Upper lobe of left lung (tissue), 6 donors: ENCODE measurements around the gene UNC79. TPM values are rescaled to one million over a fixed set of nuclear protein-coding genes. Genes with fewer than 3 reads are reported as not detected.

ENCODE experiments used
- ATAC-seq, 2 donors: fragments of 200-7000 bp; cut with Tn5 transposase; one replicate each; pipeline ENCODE4 v1.9.1; 2022; ENCODE audit warnings: mild to moderate bottlenecking in 2 of 2, moderate library complexity in 2 of 2; ENCODE audit not compliant: low FRiP score in 2 of 2
- DNase-seq, 2 donors: peaks; one replicate each; pipeline ENCODE4 v3.0.0-alpha.2; 2019 to 2020
- H3K27ac ChIP-seq, 4 donors: fragments of 200-600 bp; sonication (generic); one replicate each; pipeline ENCODE4 v1.5.1; 2016 to 2019
- H3K27me3 ChIP-seq, 4 donors: fragments of 200-600 bp; sonication (generic); one replicate each; pipeline ENCODE4 v1.5.1; 2017 to 2019
- H3K36me3 ChIP-seq, 4 donors: fragments of 200-600 bp; sonication (generic); one replicate each; pipeline ENCODE4 v1.5.1; 2016 to 2019
- H3K4me1 ChIP-seq, 4 donors: fragments of 200-600 bp; sonication (generic); one replicate each; pipeline ENCODE4 v1.5.1; 2018 to 2019
- H3K4me3 ChIP-seq, 4 donors: fragments of 200-600 bp; sonication (generic); one replicate each; pipeline ENCODE4 v1.5.1; 2017 to 2019; ENCODE audit warnings: mild to moderate bottlenecking in 2 of 4, moderate library complexity in 1 of 4
- H3K9me3 ChIP-seq, 4 donors: fragments of 200-600 bp; sonication (generic); one replicate each; pipeline ENCODE4 v1.5.1; 2018 to 2019
- CTCF ChIP-seq, 6 experiments: fragments of 450-650 bp in 4 of 6; fragments of 200-600 bp in 2 of 6; sonication (generic) in 2 of 6; IDR thresholded peaks; one replicate each; pipeline ENCODE4 v1.5.1; 2016 to 2019; ENCODE audit warnings: antibody characterized with exemption in 6 of 6
- EP300 ChIP-seq, 4 donors: sonication (generic); formaldehyde crosslinking; IDR thresholded peaks; one replicate each; pipeline ENCODE4 v1.5.1; 2017; ENCODE audit warnings: antibody characterized with exemption in 4 of 4, control low read depth in 2 of 4
- POLR2A ChIP-seq, 4 donors: fragments of 450-650 bp; IDR thresholded peaks; one replicate each; pipeline ENCODE4 v1.5.1; 2016 to 2017; ENCODE audit warnings: antibody characterized with exemption in 4 of 4, mild to moderate bottlenecking in 2 of 4
- POLR2AphosphoS5 ChIP-seq, 2 donors: sonication (generic); formaldehyde crosslinking; IDR thresholded peaks; one replicate each; pipeline ENCODE4 v1.5.1; 2017; ENCODE audit warnings: antibody characterized with exemption in 2 of 2
- WGBS, 2 donors: methylation state at CpG; one replicate each; pipeline ENCODE4 v1.1.5; 2017 to 2018; 5-methylcytosine and 5-hydroxymethylcytosine counted together
- total RNA-seq, 6 donors: library from RNA; depleted of rRNA in 4 of 6; stranded (reverse); fragments of >200 nt in 4 of 6; gene quantifications; one replicate each; pipeline versions ENCODE4 v1.1.0 to v1.2.1, GENCODE V29; 2016 to 2021
- donor health status: DM: no; HTN: no; CAD: no; lungs with moderate emphysema.
- donor health status: DM: no; HTN: yes; CAD: no; lungs with severe emphysema.

The UNC79 gene
- total RNA-seq, 6 donors from 2014 or later, result 0.09 to 1.0 (median 0.14) TPM

DNA sequence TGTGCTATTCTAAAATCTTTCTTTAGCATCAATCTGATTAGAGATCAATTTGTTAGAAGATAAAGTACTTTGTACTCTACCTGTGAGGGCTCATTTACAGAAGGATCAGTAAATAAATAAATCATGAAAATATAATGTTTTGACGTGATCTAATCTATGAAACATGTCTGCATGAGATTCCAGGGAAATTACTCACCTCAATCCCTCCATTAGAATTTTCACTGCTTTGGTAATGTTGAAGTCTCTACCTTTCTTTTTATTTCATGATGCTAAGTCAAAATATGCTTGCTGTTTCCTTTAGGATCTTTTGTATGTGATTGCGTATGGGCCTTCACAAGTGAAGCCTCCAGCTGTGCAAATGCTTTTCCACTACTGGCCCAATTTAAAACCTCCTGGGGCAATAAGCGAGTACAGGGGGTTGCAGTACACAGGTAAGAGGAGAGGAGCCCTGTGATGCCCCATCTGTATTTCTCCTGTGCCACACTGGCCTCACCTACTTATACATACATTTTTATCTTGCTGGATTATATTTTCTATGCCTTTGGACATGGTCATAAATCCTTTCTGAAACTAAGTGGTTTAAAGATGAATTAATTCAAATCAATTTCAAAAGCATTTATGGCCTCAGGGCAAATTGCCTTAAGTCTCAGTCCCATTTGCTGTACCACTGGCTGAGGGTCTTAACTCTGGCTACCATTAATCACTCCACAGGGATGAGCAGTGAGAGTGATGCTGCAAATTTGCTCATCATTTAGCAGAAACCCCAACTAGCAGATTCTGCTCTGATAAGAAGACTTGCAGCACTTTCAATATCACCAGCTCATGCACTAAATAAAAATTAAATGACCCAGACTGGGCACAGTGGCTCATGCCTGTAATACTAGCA, 66.4 kb downstream of the UNC79 start:
- WGBS, 2 donors, result 84 to 93% methylated on average over 3 of the region's 3 CpGs
- no peaks in the 10 kb centered on the region for H3K9me3 ChIP-seq

GRCh38 chr14:93510056-93510455, 79.3 kb downstream of the UNC79 start:
- Histone ChIP-seq H3K4me1 (no peaks in the 10 kb centered on the region), H3K9me3 (no peaks in the 10 kb centered on the region), H3K4me3 (no peak overlapping the region), H3K27ac (no peak overlapping the region), H3K27me3 (no peaks in the 10 kb centered on the region), H3K36me3 (no peaks in the 10 kb centered on the region)
- ATAC-seq (no peak), DNase-seq (no peak)
- 50 to 64% methylated on average over 1 of the region's 1 CpG for WGBS, 2 donors
- TF ChIP-seq CTCF (IDR thresholded peaks at IDR 0.05) (no peak), POLR2AphosphoS5 (IDR thresholded peaks at IDR 0.05) (no peak), EP300 (IDR thresholded peaks at IDR 0.05) (no peak), POLR2A (IDR thresholded peaks at IDR 0.05) (no peak)

More for the DNA sequence above, 66.4 kb downstream of the UNC79 start:
- H3K36me3 ChIP-seq, result no peaks in the 10 kb centered on the region
- H3K4me3 ChIP-seq, result no peak overlapping the region
- no peak for TF ChIP-seq CTCF (IDR thresholded peaks at IDR 0.05)
- no peak for TF ChIP-seq POLR2A (IDR thresholded peaks at IDR 0.05)
- no peak for TF ChIP-seq EP300 (IDR thresholded peaks at IDR 0.05)
- TF ChIP-seq POLR2AphosphoS5 (IDR thresholded peaks at IDR 0.05), result no peak
- ATAC-seq (no peak), DNase-seq (no peak)
- no peak overlapping the region for H3K27ac ChIP-seq
- H3K4me1 ChIP-seq, result no peaks in the 10 kb centered on the region
- no peaks in the 10 kb centered on the region for H3K27me3 ChIP-seq

DNA sequence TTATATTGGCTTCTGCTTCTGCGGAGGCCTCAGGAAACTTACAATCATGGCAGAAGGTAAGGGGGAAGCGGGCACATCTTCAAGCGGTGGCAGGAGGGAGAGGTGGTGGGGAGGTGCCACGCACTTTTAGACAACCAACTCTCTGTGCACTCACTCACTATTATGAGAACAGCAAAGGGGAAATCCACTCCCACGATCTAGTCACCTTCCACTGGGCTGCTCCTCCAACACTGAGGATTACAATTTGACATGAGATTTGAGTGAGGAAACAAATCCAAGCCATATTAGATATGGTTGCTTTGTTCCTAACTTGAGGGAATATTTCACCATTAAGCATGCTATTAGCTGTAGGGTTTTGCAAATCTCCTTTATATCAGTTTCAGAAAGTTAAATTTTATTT, 80.3 kb downstream of the UNC79 start:
- DNase-seq, result no peak
- H3K4me3 ChIP-seq, result no peak overlapping the region
- no peak overlapping the region for H3K27ac ChIP-seq
- no peaks in the 10 kb centered on the region for H3K4me1 ChIP-seq
- H3K9me3 ChIP-seq, result no peaks in the 10 kb centered on the region
- TF ChIP-seq POLR2AphosphoS5 (IDR thresholded peaks at IDR 0.05) (no peak), CTCF (IDR thresholded peaks at IDR 0.05) (no peak), POLR2A (IDR thresholded peaks at IDR 0.05) (no peak), EP300 (IDR thresholded peaks at IDR 0.05) (no peak)
- H3K27me3 ChIP-seq, result no peaks in the 10 kb centered on the region
- H3K36me3 ChIP-seq, result no peaks in the 10 kb centered on the region
- 72 to 86% methylated on average over 5 of the region's 5 CpGs for WGBS, 2 donors
- ATAC-seq, result no peak

- WGBS, 2 donors, result 94 to 96% methylated on average over 3 of the region's 3 CpGs
- Histone ChIP-seq H3K27ac (no peak overlapping the region), H3K36me3 (no peaks in the 10 kb centered on the region), H3K27me3 (no peaks in the 10 kb centered on the region), H3K4me1 (no peaks in the 10 kb centered on the region), H3K9me3 (peaks cover 7 to 20% (median 13%) of the 10 kb centered on the region in 4 donors), H3K4me3 (no peak overlapping the region)
- ATAC-seq (no peak), DNase-seq (no peak)
- no peak for TF ChIP-seq POLR2AphosphoS5 (IDR thresholded peaks at IDR 0.05)
- TF ChIP-seq EP300 (IDR thresholded peaks at IDR 0.05), result no peak
- TF ChIP-seq POLR2A (IDR thresholded peaks at IDR 0.05), result no peak
- no peak for TF ChIP-seq CTCF (IDR thresholded peaks at IDR 0.05)
Measured at GRCh38 chr14:93520053-93520607, 89.4 kb downstream of the UNC79 start.
